Kidney (tissue), 14 donors: Measurements from ENCODE around the gene ZNF394. TPM values are rescaled to one million over a fixed set of nuclear protein-coding genes. Genes with fewer than 3 reads are reported as not detected.

Source experiments
- DNase-seq, 5 donors: peaks; one replicate each; pipeline ENCODE4 v3.0.0-alpha.2; 2013 to 2020
- FAIRE-seq: peaks from 2 replicates; lab custom pipeline; 2012; peaks lifted over from hg19 to GRCh38; lab: Jason Lieb, UNC
- H3K27ac ChIP-seq, 2 donors: one replicate each; pipeline ENCODE4 v1.7.0; 2013; ENCODE audit warnings: low read depth in 2 of 2, low read length in 2 of 2, inconsistent platforms in 1 of 2
- H3K27me3 ChIP-seq: one replicate; pipeline ENCODE4 v1.7.1; 2013; ENCODE audit warnings: low read length, inconsistent platforms; ENCODE audit not compliant: control insufficient read depth, insufficient read depth
- H3K36me3 ChIP-seq, 3 donors: one replicate each; pipeline versions ENCODE4 v1.7.0 to v1.7.1; 2013; ENCODE audit warnings: low read length in 3 of 3, control low read depth in 1 of 3, inconsistent platforms in 1 of 3; ENCODE audit not compliant: insufficient read depth in 3 of 3, control insufficient read depth in 2 of 3
- H3K4me1 ChIP-seq, 3 donors: one replicate each; pipeline versions ENCODE4 v1.7.0 to v1.7.1; 2013; ENCODE audit warnings: low read length in 3 of 3, inconsistent platforms in 1 of 3, low read depth in 1 of 3; ENCODE audit not compliant: control insufficient read depth in 2 of 3, insufficient read depth in 2 of 3
- H3K4me3 ChIP-seq, 3 donors: one replicate each; pipeline versions ENCODE4 v1.7.0 to v1.8.1; 2013; ENCODE audit warnings: low read length in 3 of 3, control low read depth in 1 of 3, inconsistent platforms in 1 of 3
- H3K9ac ChIP-seq, 3 donors: one replicate each; pipeline versions ENCODE4 v1.7.0 to v1.7.1; 2013; ENCODE audit warnings: low read length in 3 of 3, control low read depth in 1 of 3, inconsistent platforms in 1 of 3
- H3K9me3 ChIP-seq, 3 donors: one replicate each; pipeline versions ENCODE4 v1.7.0 to v1.7.1; 2013; ENCODE audit warnings: low read length in 3 of 3, control low read depth in 1 of 3, inconsistent platforms in 1 of 3; ENCODE audit not compliant: control insufficient read depth in 2 of 3, insufficient read depth in 1 of 3
- intact Hi-C: fragments of 100-400 bp; cut with DNase I; formaldehyde crosslinking; loops from one replicate; pipeline ENCODE4 v1.11.1; 2022
- polyA plus RNA-seq: library from polyadenylated mRNA; stranded (reverse); fragments of 350-450 nt; fragmentation: Illumina TruSeq; extraction: RNeasy Lipid Tissue Mini Kit (QIAGEN cat#74804); gene quantifications from one replicate; pipeline ENCODE4 v1.2.3, GENCODE V29; 2014; ENCODE audit warnings: low read depth, low replicate concordance; ENCODE audit not compliant: insufficient read depth
- total RNA-seq: library from RNA; stranded (reverse); fragmentation: NEBNext Ultra II Directional; extraction: Animal tissue kit (Norgen Biotek cat#: 25700); gene quantifications from one replicate; pipeline ENCODE4 v1.2.1, GENCODE V29; 2021
- TF ChIP-seq, protein P1 (sequence below): IDR thresholded peaks from 3 replicates; pipeline ENCODE4 v1.5.1; 2012; ENCODE audit warnings: mild to moderate bottlenecking, moderate library complexity, borderline replicate concordance; ENCODE audit not compliant: insufficient read depth; ENCODE audit errors: extremely low read depth
- donor health status: control.
- donor health status: control.
- donor health status: control.
- donor health status: control.
- donor health status: control.
- donor health status: DM: yes; HTN: yes; CAD: no.
- donor health status: Normal renal cell carcinoma (clear cell type).

Gene ZNF394
- total and polyA plus RNA-seq, 2 donors from 2014 or later = 15.7 to 33.6 TPM

DNA sequence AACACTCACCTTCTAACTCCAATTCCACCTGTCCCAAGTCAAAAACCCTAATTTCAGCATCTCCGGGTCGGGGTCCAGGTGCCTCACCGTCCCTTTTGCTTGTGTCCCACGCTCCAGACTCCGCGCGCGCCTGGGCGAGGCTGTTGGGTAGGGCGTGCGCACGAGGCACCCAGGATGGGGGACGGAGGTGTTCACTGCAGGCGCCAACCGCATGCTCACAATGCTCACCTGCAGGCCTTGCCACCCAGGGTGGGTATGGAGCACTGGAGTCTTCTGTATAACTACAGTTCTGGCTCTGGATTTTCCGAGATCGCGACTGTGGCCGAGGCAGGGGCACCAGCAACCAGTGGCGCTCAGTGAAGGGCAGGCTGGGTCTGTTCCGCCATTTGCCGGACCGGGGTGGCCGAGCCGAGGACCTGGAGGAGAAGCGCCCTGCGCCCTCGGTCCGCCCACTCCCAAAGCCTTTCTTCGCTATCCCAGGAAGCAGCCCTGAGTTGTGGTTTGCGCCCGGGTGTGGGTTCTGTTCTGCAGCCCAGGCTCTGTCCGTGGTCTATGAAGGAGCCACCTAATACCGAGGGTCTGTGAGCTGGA lies 43.1 kb upstream of the ZNF394 start:
- Histone ChIP-seq H3K36me3 (peaks cover 5 to 9% (median 6%) of the 10 kb centered on the region in 3 donors), H3K4me1 (no peaks in the 10 kb centered on the region), H3K9ac (no peak overlapping the region), H3K27me3 (no peaks in the 10 kb centered on the region), H3K9me3 (peaks cover 2 to 24% (median 5%) of the 10 kb centered on the region in 3 donors), H3K27ac (no peak overlapping the region), H3K4me3 (no peak overlapping the region)
- TF ChIP-seq, protein P1, sequence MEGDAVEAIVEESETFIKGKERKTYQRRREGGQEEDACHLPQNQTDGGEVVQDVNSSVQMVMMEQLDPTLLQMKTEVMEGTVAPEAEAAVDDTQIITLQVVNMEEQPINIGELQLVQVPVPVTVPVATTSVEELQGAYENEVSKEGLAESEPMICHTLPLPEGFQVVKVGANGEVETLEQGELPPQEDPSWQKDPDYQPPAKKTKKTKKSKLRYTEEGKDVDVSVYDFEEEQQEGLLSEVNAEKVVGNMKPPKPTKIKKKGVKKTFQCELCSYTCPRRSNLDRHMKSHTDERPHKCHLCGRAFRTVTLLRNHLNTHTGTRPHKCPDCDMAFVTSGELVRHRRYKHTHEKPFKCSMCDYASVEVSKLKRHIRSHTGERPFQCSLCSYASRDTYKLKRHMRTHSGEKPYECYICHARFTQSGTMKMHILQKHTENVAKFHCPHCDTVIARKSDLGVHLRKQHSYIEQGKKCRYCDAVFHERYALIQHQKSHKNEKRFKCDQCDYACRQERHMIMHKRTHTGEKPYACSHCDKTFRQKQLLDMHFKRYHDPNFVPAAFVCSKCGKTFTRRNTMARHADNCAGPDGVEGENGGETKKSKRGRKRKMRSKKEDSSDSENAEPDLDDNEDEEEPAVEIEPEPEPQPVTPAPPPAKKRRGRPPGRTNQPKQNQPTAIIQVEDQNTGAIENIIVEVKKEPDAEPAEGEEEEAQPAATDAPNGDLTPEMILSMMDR = no peak
- DNase-seq (peak in 1 of 5 donors; percentile 52), FAIRE-seq (no peak)
- intact Hi-C loops = no loop called here

DNA sequence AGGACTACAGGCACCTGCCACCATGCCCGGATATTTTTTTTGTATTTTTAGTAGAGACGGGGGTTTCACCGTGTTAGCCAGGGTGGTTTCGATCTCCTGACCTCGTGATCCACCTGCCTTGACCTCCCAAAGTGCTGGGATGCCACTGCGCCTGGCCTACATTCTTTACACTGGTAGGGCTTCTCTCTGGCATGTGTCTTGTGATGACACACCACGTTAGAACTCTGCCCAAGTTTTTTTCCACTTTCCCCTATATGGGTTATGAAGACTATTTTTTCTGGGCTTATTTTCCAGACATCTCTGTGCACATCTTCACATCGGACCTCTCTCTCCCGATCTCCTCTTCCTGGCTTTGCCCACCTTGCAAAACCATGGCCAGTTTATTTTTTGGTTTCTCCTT lies 41.1 kb upstream of the ZNF394 start:
- H3K36me3 ChIP-seq = no peaks in the 10 kb centered on the region
- H3K4me1 ChIP-seq = no peaks in the 10 kb centered on the region
- H3K9me3 ChIP-seq = peaks cover 0 to 26% (median 5%) of the 10 kb centered on the region in 3 donors
- TF ChIP-seq, protein P1 = no peak
- DNase-seq (peak in 1 of 5 donors; percentile 8), FAIRE-seq (no peak)
- no peaks in the 10 kb centered on the region for H3K27me3 ChIP-seq
- no peak overlapping the region for H3K9ac ChIP-seq
- H3K27ac ChIP-seq = no peak overlapping the region
- intact Hi-C loops = no loop called here
- no peak overlapping the region for H3K4me3 ChIP-seq

DNA sequence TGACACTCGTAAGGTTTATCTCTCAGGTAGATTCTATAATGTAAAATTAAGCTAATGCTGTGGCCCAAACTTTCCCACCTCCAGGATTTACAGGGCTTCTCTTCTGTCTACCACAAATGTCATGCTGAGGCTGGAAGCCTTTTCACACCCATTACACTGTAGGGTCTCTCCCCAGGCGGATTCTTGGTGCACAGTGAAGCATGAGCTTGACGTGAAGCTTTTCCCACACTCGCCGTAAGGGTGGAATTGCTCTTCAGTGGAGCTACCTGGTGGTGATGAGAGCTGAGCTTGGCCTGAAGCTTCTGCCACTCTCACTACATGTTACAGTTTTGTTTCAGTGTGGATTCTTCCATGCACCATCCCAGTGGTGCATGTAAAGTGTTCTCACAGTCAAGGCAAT lies 40.5 kb upstream of the ZNF394 start:
- peaks cover 0 to 26% (median 5%) of the 10 kb centered on the region in 3 donors for H3K9me3 ChIP-seq
- no peak for FAIRE-seq
- H3K27ac ChIP-seq = no peak overlapping the region
- H3K36me3 ChIP-seq = no peaks in the 10 kb centered on the region
- no peaks in the 10 kb centered on the region for H3K4me1 ChIP-seq
- H3K9ac ChIP-seq = no peak overlapping the region
- no peak overlapping the region for H3K4me3 ChIP-seq
- intact Hi-C loops = no loop called here
- H3K27me3 ChIP-seq = no peaks in the 10 kb centered on the region
- DNase-seq = peak in 1 of 5 donors; percentile 22
- TF ChIP-seq, protein P1 = no peak
